IMR-90 (cell line): ENCODE measurements around the gene NKAIN2. TPM values are rescaled to one million over a fixed set of nuclear protein-coding genes. Genes with fewer than 3 reads are reported as not detected.

Experiments
- ATAC-seq: fragments of 200-7000 bp; cut with Tn5 transposase; 2 replicates; pipeline ENCODE4 v1.9.1; 2020; ENCODE audit warnings: low read depth, mild to moderate bottlenecking, moderate library complexity
- BruUV-seq: library from RNA; stranded (reverse); fragments of 400-500 nt; replicated peaks from 2 replicates; lab custom pipeline; 2021; lab: Mats Ljungman, UMichigan
- CTCF ChIA-PET: fragments of 300-600 bp; formaldehyde crosslinking; extraction: SDS; loops from one replicate; lab custom pipeline; 2021; ENCODE audit warnings: antibody characterized with exemption; lab: Yijun Ruan, JAX
- POLR2A ChIA-PET: fragments of 300-600 bp; sonication (Branson Sonifier 250); formaldehyde crosslinking; loops from one replicate; lab custom pipeline; 2022; ENCODE audit warnings: antibody characterized with exemption; ENCODE audit not compliant: unreplicated experiment; lab: Charles Lee
- DNase-seq: peaks from one replicate; pipeline ENCODE4 v3.0.0; 2013
- H2AFZ ChIP-seq: replicated peaks from 2 replicates; pipeline ENCODE3; 2013; ENCODE audit warnings: low read length, mild to moderate bottlenecking; ENCODE audit not compliant: poor library complexity
- H2AK5ac ChIP-seq: 2 replicates; pipeline ENCODE4 v1.6.1; 2013; ENCODE audit warnings: low read depth, low read length, inconsistent platforms
- H2AK9ac ChIP-seq: replicated peaks from 2 replicates; pipeline ENCODE3; 2013; ENCODE audit warnings: mild to moderate bottlenecking, low read depth, low read length, moderate library complexity; ENCODE audit not compliant: poor library complexity
- H2BK120ac ChIP-seq: 2 replicates; pipeline ENCODE4 v1.6.1; 2013; ENCODE audit warnings: low read depth, low read length, inconsistent platforms
- H2BK15ac ChIP-seq: 3 replicates; pipeline ENCODE4 v1.6.1; 2013; ENCODE audit warnings: low read depth, low read length, inconsistent platforms
- H2BK20ac ChIP-seq: 2 replicates; pipeline ENCODE4 v1.6.1; 2013; ENCODE audit warnings: low read depth, mild to moderate bottlenecking, inconsistent platforms, low read length, moderate library complexity
- H2BK5ac ChIP-seq: 2 replicates; pipeline ENCODE4 v1.6.1; 2013; ENCODE audit warnings: mild to moderate bottlenecking, low read depth, low read length, inconsistent platforms; ENCODE audit not compliant: poor library complexity, severe bottlenecking
- H3K14ac ChIP-seq: replicated peaks from 2 replicates; pipeline ENCODE4 v1.6.1; 2013; ENCODE audit warnings: low read depth, low read length, inconsistent platforms
- H3K18ac ChIP-seq: 2 replicates; pipeline ENCODE4 v1.6.1; 2013; ENCODE audit warnings: low read depth, low read length, control low read depth
- H3K23ac ChIP-seq: 2 replicates; pipeline ENCODE4 v1.6.1; 2013; ENCODE audit warnings: low read depth, low read length, inconsistent platforms
- H3K27ac ChIP-seq: 2 replicates; pipeline ENCODE4 v1.5.1; 2013; ENCODE audit warnings: mild to moderate bottlenecking, control low read depth, low read length; ENCODE audit not compliant: insufficient read depth
- H3K27me3 ChIP-seq: 2 replicates; pipeline ENCODE4 v1.6.1; 2013; ENCODE audit warnings: low read length; ENCODE audit not compliant: control insufficient read depth, insufficient read depth
- H3K36me3 ChIP-seq: 2 replicates; pipeline ENCODE4 v1.6.1; 2013; ENCODE audit warnings: low read length, mixed read lengths; ENCODE audit not compliant: control insufficient read depth, insufficient read depth
- H3K4ac ChIP-seq: 2 replicates; pipeline ENCODE4 v1.6.1; 2013; ENCODE audit warnings: low read depth, low read length, inconsistent platforms
- H3K4me1 ChIP-seq: 2 replicates; pipeline ENCODE4 v1.6.1; 2013; ENCODE audit warnings: low read length, mixed read lengths; ENCODE audit not compliant: control insufficient read depth, insufficient read depth
- H3K4me2 ChIP-seq: 2 replicates; pipeline ENCODE4 v1.6.1; 2013; ENCODE audit warnings: low read depth, mild to moderate bottlenecking, control low read depth, low read length, moderate library complexity
- H3K4me3 ChIP-seq: 2 replicates; pipeline ENCODE4 v1.5.1; 2013; ENCODE audit warnings: low read depth, mild to moderate bottlenecking, control low read depth, low read length, moderate library complexity; ENCODE audit not compliant: insufficient read depth
- H3K56ac ChIP-seq: 2 replicates; pipeline ENCODE4 v1.6.1; 2013; ENCODE audit warnings: low read length, inconsistent platforms; ENCODE audit not compliant: insufficient read depth; ENCODE audit errors: extremely low read depth
- H3K79me1 ChIP-seq, 2 experiments: 2 replicates each; pipeline ENCODE4 v1.6.1; 2013; ENCODE audit warnings: low read length in 2 of 2, inconsistent platforms in 1 of 2, low read depth in 1 of 2
- H3K9ac ChIP-seq: 2 replicates; pipeline ENCODE4 v1.6.1; 2013; ENCODE audit warnings: low read depth, low read length, control low read depth
- H3K9me1 ChIP-seq: 2 replicates; pipeline ENCODE4 v1.6.1; 2013; ENCODE audit warnings: low read length, inconsistent platforms; ENCODE audit not compliant: insufficient read depth
- H3K9me3 ChIP-seq: 2 replicates; pipeline ENCODE4 v1.6.1; 2013; ENCODE audit warnings: low read length; ENCODE audit not compliant: control insufficient read depth, insufficient read depth
- H4K20me1 ChIP-seq: 2 replicates; pipeline ENCODE4 v1.6.1; 2013; ENCODE audit warnings: low read length, inconsistent platforms; ENCODE audit not compliant: insufficient read depth
- H4K5ac ChIP-seq: 2 replicates; pipeline ENCODE4 v1.6.1; 2013; ENCODE audit warnings: mild to moderate bottlenecking, low read depth, low read length, control low read depth
- H4K8ac ChIP-seq, 2 experiments: 2 replicates each; pipeline ENCODE4 v1.6.1; 2013; ENCODE audit warnings: low read depth in 2 of 2, low read length in 2 of 2, control low read depth in 1 of 2, inconsistent platforms in 1 of 2
- H4K91ac ChIP-seq: 2 replicates; pipeline ENCODE4 v1.6.1; 2013; ENCODE audit warnings: low read depth, low read length, inconsistent platforms; ENCODE audit not compliant: insufficient read depth
- BHLHE40 ChIP-seq: fragments of 150-350 bp; IDR thresholded peaks from 2 replicates; pipeline ENCODE4 v1.6.1; 2016; ENCODE audit warnings: mild to moderate bottlenecking, low read depth, low read length
- CEBPB ChIP-seq: IDR thresholded peaks from 2 replicates; pipeline ENCODE4 v1.6.1; 2012; ENCODE audit warnings: low read depth, low read length, improper control_type of control experiment
- CHD1 ChIP-seq: IDR thresholded peaks from 2 replicates; pipeline ENCODE4 v1.6.1; 2012; ENCODE audit warnings: low read depth, low read length, improper control_type of control experiment
- CTCF ChIP-seq: conservative IDR thresholded peaks from 2 replicates; pipeline ENCODE4 v1.5.1; 2012; ENCODE audit warnings: mild to moderate bottlenecking, low read depth, low read length, improper control_type of control experiment
- ELK1 ChIP-seq: fragments of 150-350 bp; IDR thresholded peaks from 2 replicates; pipeline ENCODE4 v1.6.1; 2016; ENCODE audit warnings: low read depth, mild to moderate bottlenecking, low read length, moderate library complexity, borderline replicate concordance
- FOS ChIP-seq: fragments of 150-350 bp; IDR thresholded peaks from 2 replicates; pipeline ENCODE4 v1.6.1; 2016; ENCODE audit warnings: low read depth, low read length
- MAZ ChIP-seq: IDR thresholded peaks from 2 replicates; pipeline ENCODE4 v1.6.1; 2012; ENCODE audit warnings: low read depth, mild to moderate bottlenecking, low read length, improper control_type of control experiment, moderate library complexity, borderline replicate concordance
- MXI1 ChIP-seq: IDR thresholded peaks from 2 replicates; pipeline ENCODE4 v1.6.1; 2012; ENCODE audit warnings: low read depth, mild to moderate bottlenecking, low read length, moderate library complexity, borderline replicate concordance
- NFE2L2 ChIP-seq: fragments of 150-350 bp; IDR thresholded peaks from 2 replicates; pipeline ENCODE4 v1.6.1; 2016; ENCODE audit warnings: low read depth, mild to moderate bottlenecking, low read length
- POLR2A ChIP-seq: IDR thresholded peaks from 2 replicates; pipeline ENCODE4 v1.6.1; 2012; ENCODE audit warnings: mild to moderate bottlenecking, low read depth, low read length
- RAD21 ChIP-seq: IDR thresholded peaks from 2 replicates; pipeline ENCODE4 v1.6.1; 2012; ENCODE audit warnings: low read length, improper control_type of control experiment
- RCOR1 ChIP-seq: IDR thresholded peaks from 2 replicates; pipeline ENCODE4 v1.6.1; 2012; ENCODE audit warnings: mild to moderate bottlenecking, low read length, improper control_type of control experiment; ENCODE audit not compliant: insufficient replicate concordance
- WGBS, 2 experiments: methylation state at CpG; one replicate each; pipeline versions ENCODE4 v1.1.5 to v1.1.7; 2013; ENCODE audit warnings: missing lambda C conversion rate in 2 of 2; ENCODE audit not compliant: insufficient read length in 1 of 2; ENCODE audit errors: extremely low coverage in 2 of 2; 5-methylcytosine and 5-hydroxymethylcytosine counted together
- dilution Hi-C: fragments of 300-500 bp; cut with HindIII; formaldehyde crosslinking; loops from one replicate; pipeline ENCODE4 v1.14.3; 2018; ENCODE audit warnings: low sequenced_read_pairs; ENCODE audit not compliant: unreplicated experiment
- in situ Hi-C: fragments of 300-500 bp; cut with MboI; formaldehyde crosslinking; loops from 3 replicates; pipeline ENCODE4 v1.14.3; 2019; ENCODE audit warnings: low sequenced_read_pairs, inconsistent platforms, mixed read lengths
- intact Hi-C: fragments of 100-400 bp; cut with micrococcal nuclease; formaldehyde crosslinking; loops from 2 replicates; pipeline ENCODE4 v1.10.0; 2022
- polyA plus RNA-seq, 3 experiments: library from polyadenylated mRNA; depleted of rRNA; stranded (reverse); fragments of >200 nt; gene quantifications; 2 replicates each; pipeline ENCODE4 v1.2.3, GENCODE V29; 2012; ENCODE audit warnings: low replicate concordance in 1 of 3
- total RNA-seq: library from RNA; depleted of rRNA; stranded (reverse); fragments of >200 nt; gene quantifications from 2 replicates; pipeline ENCODE4 v1.2.3, GENCODE V29; 2012
- TF ChIP-seq, protein P1 (sequence below): fragments of 150-350 bp; IDR thresholded peaks from 2 replicates; pipeline ENCODE4 v1.6.1; 2017; ENCODE audit warnings: mild to moderate bottlenecking, antibody characterized with exemption, low read length, low read depth

The NKAIN2 gene
- total and polyA plus RNA-seq, 2 of the 4 experiments (the other 2 are of a cell fraction) = not detected

DNA sequence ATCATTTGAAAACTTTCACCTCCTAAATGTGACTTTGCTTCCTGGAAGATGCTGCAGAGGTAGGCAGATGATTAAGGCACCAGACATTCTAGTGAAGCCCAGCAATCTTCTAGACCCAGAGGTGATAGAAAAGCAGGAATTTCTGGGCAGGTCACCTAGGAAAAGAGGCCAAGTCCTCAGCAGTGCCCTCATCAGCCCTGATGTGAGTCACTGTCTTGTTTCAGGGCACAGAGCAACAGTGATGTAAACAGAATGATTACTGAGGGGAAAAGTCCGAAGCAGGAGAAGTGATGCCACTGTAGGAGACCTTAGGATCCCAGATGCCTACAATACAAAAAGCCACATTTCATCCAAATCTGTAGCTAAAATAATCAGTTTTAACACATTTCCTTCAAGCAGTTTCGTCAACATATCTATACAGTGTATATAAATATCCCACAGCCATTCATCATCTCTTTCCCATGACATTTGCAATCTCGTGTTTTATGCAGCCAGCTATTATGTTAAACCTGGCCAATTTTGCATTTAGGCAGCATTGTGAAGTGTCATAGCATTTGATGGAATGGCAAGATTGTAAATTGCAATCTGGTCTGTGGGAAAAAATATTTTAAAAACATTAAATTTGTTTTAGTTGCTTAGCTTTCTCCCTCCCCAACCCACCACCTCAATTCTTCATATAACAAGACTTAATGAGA is 757.4 kb downstream of the NKAIN2 start:
- H3K4me1 ChIP-seq = no peaks in the 10 kb centered on the region
- no peak overlapping the region for H3K9ac ChIP-seq
- no peak overlapping the region for H4K91ac ChIP-seq
- H2AK5ac ChIP-seq = no peak overlapping the region
- no peak for ATAC-seq
- DNase-seq = no peak
- H3K14ac ChIP-seq = no peak overlapping the region
- dilution Hi-C loops = no loop called here
- H2BK120ac ChIP-seq = no peak overlapping the region
- no peaks in the 10 kb centered on the region for H3K9me3 ChIP-seq
- H3K4me2 ChIP-seq = no peak overlapping the region
- no peaks in the 10 kb centered on the region for H3K9me1 ChIP-seq
- H3K23ac ChIP-seq = no peak overlapping the region
- no peaks in the 10 kb centered on the region for H3K79me1 ChIP-seq
- ChIA-PET CTCF (interaction anchor here (0.6 kb wide), 1 partner anchor 1154 kb away, joined by 5 read pairs; no protein-coding TSS in a partner anchor), POLR2A (no interaction called here)
- 20% methylated on average over 1 of the region's 3 CpGs; no CpG with 5 or more reads in 1 of the 2 experiments for WGBS, 2 experiments
- no peak overlapping the region for H3K4me3 ChIP-seq
- TF ChIP-seq RAD21 (no peak), CTCF (no peak), CEBPB (no peak), MAZ (no peak), RCOR1 (no peak), MXI1 (no peak), FOS (no peak), CHD1 (no peak), ELK1 (no peak), POLR2A (no peak), NFE2L2 (no peak), BHLHE40 (no peak)
- TF ChIP-seq, protein P1, sequence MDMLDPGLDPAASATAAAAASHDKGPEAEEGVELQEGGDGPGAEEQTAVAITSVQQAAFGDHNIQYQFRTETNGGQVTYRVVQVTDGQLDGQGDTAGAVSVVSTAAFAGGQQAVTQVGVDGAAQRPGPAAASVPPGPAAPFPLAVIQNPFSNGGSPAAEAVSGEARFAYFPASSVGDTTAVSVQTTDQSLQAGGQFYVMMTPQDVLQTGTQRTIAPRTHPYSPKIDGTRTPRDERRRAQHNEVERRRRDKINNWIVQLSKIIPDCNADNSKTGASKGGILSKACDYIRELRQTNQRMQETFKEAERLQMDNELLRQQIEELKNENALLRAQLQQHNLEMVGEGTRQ = no peak
- no peak overlapping the region for H2AFZ ChIP-seq
- no peak overlapping the region for H4K5ac ChIP-seq
- no peak overlapping the region for H4K8ac ChIP-seq
- no peak overlapping the region for H3K27ac ChIP-seq
- in situ Hi-C loops = no loop called here
- no TSS peak for BruUV-seq
- H3K4ac ChIP-seq = no peak overlapping the region
- no peak overlapping the region for H2BK5ac ChIP-seq
- H3K27me3 ChIP-seq = no peaks in the 10 kb centered on the region
- intact Hi-C loops = no loop called here
- H3K36me3 ChIP-seq = no peaks in the 10 kb centered on the region
- no peaks in the 10 kb centered on the region for H4K20me1 ChIP-seq
- no peak overlapping the region for H2BK15ac ChIP-seq
- H3K18ac ChIP-seq = no peak overlapping the region
- H2BK20ac ChIP-seq = no peak overlapping the region
- H3K56ac ChIP-seq = no peak overlapping the region
- H2AK9ac ChIP-seq = no peak overlapping the region
